ENCODE results near the gene LCE1D. TPM values are rescaled to one million over a fixed set of nuclear protein-coding genes. Genes with fewer than 3 reads are reported as not detected.
A peak's percentile ranks its signal among the peaks of the same experiment; 100 is the strongest.

LCE1D gene
- polyA plus RNA-seq, 2 of the 4 experiments (the other 2 are of a cell fraction) = not detected

DNA sequence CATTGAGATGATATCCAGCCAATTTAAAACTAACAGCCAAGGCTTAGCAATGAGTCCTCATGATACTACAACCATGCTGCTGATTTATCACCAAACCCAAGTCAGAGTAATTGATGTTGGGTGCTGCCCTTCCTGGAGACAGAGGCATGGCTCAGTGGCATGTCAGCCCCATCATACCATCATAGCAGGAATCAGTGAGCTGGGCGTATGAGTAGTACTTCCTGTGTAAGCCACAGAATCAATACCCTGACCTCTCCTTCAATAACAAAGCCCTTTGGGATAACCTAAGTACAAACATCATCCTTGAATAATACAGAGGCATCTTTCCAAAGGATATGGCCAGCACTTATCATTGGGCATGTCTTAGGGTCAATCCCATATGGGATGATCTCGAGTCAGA is 13.4 kb upstream of the LCE1D start:
- H3K27ac ChIP-seq = no peak overlapping the region
- H3K4me2 ChIP-seq = no peak overlapping the region
- no peak for FAIRE-seq
- no peak overlapping the region for H3K4me3 ChIP-seq
- DNase-seq (ENCODE audit: low read depth in 1 of 2, low spot score in 1 of 2) = no peak
- TF ChIP-seq SMC3 (IDR thresholded peaks at IDR 0.05) = no peak
- no peak for TF ChIP-seq POLR2A (IDR thresholded peaks at IDR 0.05; ENCODE audit: low read length)
- TF ChIP-seq ZC3H11A (IDR thresholded peaks at IDR 0.05) = no peak
- no peak for TF ChIP-seq RAD21 (conservative IDR thresholded peaks at IDR 0.05 in 1 of 2, IDR thresholded peaks at IDR 0.05 in 1 of 2)
- no peak for TF ChIP-seq HDAC2 (IDR thresholded peaks at IDR 0.05)
- TF ChIP-seq CHD4 (IDR thresholded peaks at IDR 0.05; ENCODE audit: borderline replicate concordance) = no peak
- TF ChIP-seq, protein P1, sequence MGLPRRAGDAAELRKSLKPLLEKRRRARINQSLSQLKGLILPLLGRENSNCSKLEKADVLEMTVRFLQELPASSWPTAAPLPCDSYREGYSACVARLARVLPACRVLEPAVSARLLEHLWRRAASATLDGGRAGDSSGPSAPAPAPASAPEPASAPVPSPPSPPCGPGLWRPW (IDR thresholded peaks at IDR 0.05) = no peak
- no peak for TF ChIP-seq CBX2 (IDR thresholded peaks at IDR 0.05; ENCODE audit: borderline replicate concordance, low read depth)
- TF ChIP-seq NFE2L2 (conservative IDR thresholded peaks at IDR 0.05; ENCODE audit: low read length) = no peak
- no peak for TF ChIP-seq KDM1A (IDR thresholded peaks at IDR 0.05; ENCODE audit: low read depth)
- no peak for TF ChIP-seq HOXB13 (CRISPR knock-in tag; IDR thresholded peaks at IDR 0.05; ENCODE audit: low read depth)
- TF ChIP-seq, protein P2, sequence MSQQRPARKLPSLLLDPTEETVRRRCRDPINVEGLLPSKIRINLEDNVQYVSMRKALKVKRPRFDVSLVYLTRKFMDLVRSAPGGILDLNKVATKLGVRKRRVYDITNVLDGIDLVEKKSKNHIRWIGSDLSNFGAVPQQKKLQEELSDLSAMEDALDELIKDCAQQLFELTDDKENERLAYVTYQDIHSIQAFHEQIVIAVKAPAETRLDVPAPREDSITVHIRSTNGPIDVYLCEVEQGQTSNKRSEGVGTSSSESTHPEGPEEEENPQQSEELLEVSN (IDR thresholded peaks at IDR 0.05; ENCODE audit: borderline replicate concordance, low read depth) = no peak
- no peak for TF ChIP-seq RCOR1 (IDR thresholded peaks at IDR 0.05; ENCODE audit: low read depth, low read length)
- TF ChIP-seq, protein P3, sequence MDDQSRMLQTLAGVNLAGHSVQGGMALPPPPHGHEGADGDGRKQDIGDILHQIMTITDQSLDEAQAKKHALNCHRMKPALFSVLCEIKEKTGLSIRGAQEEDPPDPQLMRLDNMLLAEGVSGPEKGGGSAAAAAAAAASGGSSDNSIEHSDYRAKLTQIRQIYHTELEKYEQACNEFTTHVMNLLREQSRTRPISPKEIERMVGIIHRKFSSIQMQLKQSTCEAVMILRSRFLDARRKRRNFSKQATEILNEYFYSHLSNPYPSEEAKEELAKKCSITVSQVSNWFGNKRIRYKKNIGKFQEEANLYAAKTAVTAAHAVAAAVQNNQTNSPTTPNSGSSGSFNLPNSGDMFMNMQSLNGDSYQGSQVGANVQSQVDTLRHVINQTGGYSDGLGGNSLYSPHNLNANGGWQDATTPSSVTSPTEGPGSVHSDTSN (IDR thresholded peaks at IDR 0.05) = no peak
- no peak for TF ChIP-seq HOXB5 (CRISPR knock-in tag; IDR thresholded peaks at IDR 0.05)
- ATAC-seq = no peak
- no peaks in the 10 kb centered on the region for H3K9me3 ChIP-seq
- ChIA-PET CTCF (no interaction called here), POLR2A (no interaction called here)
- no peaks in the 10 kb centered on the region for H3K4me1 ChIP-seq
- WGBS (ENCODE audit: missing lambda C conversion rate) = 31% methylated on average over 2 of the region's 2 CpGs

DNA sequence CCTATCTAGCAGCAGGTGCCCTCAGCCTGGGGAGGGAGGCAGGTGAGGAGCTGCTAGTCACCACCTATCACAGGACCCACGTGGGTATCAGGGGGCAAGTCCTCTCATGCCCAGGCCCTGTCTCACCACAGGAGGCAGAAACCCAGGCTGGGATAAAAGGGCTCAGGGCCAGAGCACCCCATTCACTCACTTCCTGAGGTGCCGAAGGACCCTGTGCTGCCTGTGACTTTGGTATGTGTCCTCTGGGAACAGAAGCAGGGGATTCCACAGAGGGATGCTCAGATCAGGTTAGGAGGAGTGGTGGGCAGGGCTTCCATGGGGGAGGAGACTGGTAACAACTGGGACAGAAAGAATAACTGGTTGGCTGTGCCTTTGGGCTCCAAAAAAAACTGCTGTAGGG is 10.4 kb upstream of the LCE1D start, which contains the start of gene LCE1E:
Gene LCE1E, plus strand, starts transcription at position 181 of the 400 bp plus-strand sequence. CDS start 1,043 bp downstream, outside the sequence.
- no peak for FAIRE-seq
- Histone ChIP-seq H3K4me2 (no peak within 1 kb of the TSS), H3K9me3 (no peaks in the 10 kb centered on the region), H3K4me3 (no peak within 1 kb of the TSS), H3K27ac (no peak within 1 kb of the TSS), H3K4me1 (no peaks in the 10 kb centered on the region)
- peak in 1 of 2 experiments; percentile 56; a peak in 1 of 6 replicates for ATAC-seq
- no peak for DNase-seq (ENCODE audit: low read depth in 1 of 2, low spot score in 1 of 2)
- WGBS (ENCODE audit: missing lambda C conversion rate) = 45% methylated on average over 2 of the region's 2 CpGs
- CTCF ChIA-PET = interaction anchor here (1.4 kb wide), 1 partner anchor 17 kb away, joined by 5 read pairs; no protein-coding TSS in a partner anchor
- TF ChIP-seq RARB (CRISPR knock-in tag; IDR thresholded peaks at IDR 0.05) = no peak
- no peak for TF ChIP-seq NR3C1 (IDR thresholded peaks at IDR 0.05)
- TF ChIP-seq RNF2 (IDR thresholded peaks at IDR 0.05; ENCODE audit: borderline replicate concordance, low read depth) = no peak
- TF ChIP-seq, protein P4, sequence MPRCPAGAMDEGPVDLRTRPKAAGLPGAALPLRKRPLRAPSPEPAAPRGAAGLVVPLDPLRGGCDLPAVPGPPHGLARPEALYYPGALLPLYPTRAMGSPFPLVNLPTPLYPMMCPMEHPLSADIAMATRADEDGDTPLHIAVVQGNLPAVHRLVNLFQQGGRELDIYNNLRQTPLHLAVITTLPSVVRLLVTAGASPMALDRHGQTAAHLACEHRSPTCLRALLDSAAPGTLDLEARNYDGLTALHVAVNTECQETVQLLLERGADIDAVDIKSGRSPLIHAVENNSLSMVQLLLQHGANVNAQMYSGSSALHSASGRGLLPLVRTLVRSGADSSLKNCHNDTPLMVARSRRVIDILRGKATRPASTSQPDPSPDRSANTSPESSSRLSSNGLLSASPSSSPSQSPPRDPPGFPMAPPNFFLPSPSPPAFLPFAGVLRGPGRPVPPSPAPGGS (IDR thresholded peaks at IDR 0.05) = no peak
- no peak for TF ChIP-seq ESRRA (IDR thresholded peaks at IDR 0.05; ENCODE audit: borderline replicate concordance, low read length)
- TF ChIP-seq, protein P5, sequence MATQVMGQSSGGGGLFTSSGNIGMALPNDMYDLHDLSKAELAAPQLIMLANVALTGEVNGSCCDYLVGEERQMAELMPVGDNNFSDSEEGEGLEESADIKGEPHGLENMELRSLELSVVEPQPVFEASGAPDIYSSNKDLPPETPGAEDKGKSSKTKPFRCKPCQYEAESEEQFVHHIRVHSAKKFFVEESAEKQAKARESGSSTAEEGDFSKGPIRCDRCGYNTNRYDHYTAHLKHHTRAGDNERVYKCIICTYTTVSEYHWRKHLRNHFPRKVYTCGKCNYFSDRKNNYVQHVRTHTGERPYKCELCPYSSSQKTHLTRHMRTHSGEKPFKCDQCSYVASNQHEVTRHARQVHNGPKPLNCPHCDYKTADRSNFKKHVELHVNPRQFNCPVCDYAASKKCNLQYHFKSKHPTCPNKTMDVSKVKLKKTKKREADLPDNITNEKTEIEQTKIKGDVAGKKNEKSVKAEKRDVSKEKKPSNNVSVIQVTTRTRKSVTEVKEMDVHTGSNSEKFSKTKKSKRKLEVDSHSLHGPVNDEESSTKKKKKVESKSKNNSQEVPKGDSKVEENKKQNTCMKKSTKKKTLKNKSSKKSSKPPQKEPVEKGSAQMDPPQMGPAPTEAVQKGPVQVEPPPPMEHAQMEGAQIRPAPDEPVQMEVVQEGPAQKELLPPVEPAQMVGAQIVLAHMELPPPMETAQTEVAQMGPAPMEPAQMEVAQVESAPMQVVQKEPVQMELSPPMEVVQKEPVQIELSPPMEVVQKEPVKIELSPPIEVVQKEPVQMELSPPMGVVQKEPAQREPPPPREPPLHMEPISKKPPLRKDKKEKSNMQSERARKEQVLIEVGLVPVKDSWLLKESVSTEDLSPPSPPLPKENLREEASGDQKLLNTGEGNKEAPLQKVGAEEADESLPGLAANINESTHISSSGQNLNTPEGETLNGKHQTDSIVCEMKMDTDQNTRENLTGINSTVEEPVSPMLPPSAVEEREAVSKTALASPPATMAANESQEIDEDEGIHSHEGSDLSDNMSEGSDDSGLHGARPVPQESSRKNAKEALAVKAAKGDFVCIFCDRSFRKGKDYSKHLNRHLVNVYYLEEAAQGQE (IDR thresholded peaks at IDR 0.05) = no peak
- no peak for TF ChIP-seq ZC3H11A (IDR thresholded peaks at IDR 0.05)
- no peak for TF ChIP-seq CBX8 (IDR thresholded peaks at IDR 0.05)
- TF ChIP-seq NPAS2 (CRISPR knock-in tag; IDR thresholded peaks at IDR 0.05; ENCODE audit: borderline replicate concordance) = no peak
- TF ChIP-seq EHMT2 (IDR thresholded peaks at IDR 0.05; ENCODE audit: low read depth) = no peak
- TF ChIP-seq HOXA7 (CRISPR knock-in tag; IDR thresholded peaks at IDR 0.05) = no peak
- no peak for TF ChIP-seq MAZ (IDR thresholded peaks at IDR 0.05; ENCODE audit: borderline replicate concordance, low read depth, low read length)
- no peak for TF ChIP-seq KDM1A (IDR thresholded peaks at IDR 0.05; ENCODE audit: low read depth)
- TF ChIP-seq ZNF302 (CRISPR knock-in tag; IDR thresholded peaks at IDR 0.05) = no peak
- TF ChIP-seq CEBPB (IDR thresholded peaks at IDR 0.05) = no peak
- TF ChIP-seq, protein P6, sequence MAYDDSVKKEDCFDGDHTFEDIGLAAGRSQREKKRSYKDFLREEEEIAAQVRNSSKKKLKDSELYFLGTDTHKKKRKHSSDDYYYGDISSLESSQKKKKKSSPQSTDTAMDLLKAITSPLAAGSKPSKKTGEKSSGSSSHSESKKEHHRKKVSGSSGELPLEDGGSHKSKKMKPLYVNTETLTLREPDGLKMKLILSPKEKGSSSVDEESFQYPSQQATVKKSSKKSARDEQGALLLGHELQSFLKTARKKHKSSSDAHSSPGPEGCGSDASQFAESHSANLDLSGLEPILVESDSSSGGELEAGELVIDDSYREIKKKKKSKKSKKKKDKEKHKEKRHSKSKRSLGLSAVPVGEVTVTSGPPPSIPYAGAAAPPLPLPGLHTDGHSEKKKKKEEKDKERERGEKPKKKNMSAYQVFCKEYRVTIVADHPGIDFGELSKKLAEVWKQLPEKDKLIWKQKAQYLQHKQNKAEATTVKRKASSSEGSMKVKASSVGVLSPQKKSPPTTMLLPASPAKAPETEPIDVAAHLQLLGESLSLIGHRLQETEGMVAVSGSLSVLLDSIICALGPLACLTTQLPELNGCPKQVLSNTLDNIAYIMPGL (CRISPR knock-in tag; IDR thresholded peaks at IDR 0.05; ENCODE audit: borderline replicate concordance) = no peak
- POLR2A ChIA-PET = no interaction called here

Measured in A549 (cell line).